HepG2 (cell line): ENCODE data around the gene EFNA4. TPM values are rescaled to one million over a fixed set of nuclear protein-coding genes. Genes with fewer than 3 reads are reported as not detected.
A peak's percentile ranks its signal among the peaks of the same experiment; 100 is the strongest.

Source experiments
- CCDC6 ChIP-seq: sonication (generic); formaldehyde crosslinking; IDR thresholded peaks from 2 replicates; pipeline ENCODE4 v1.8.1; 2022; ENCODE audit warnings: mild to moderate bottlenecking, missing genetic modification reagents, moderate library complexity
- CENPX ChIP-seq: sonication (generic); formaldehyde crosslinking; IDR thresholded peaks from 2 replicates; pipeline ENCODE4 v1.9.0; 2021; ENCODE audit warnings: mild to moderate bottlenecking, missing genetic modification reagents, moderate library complexity
- CHD4 ChIP-seq: fragments of 200-600 bp; sonication (generic); IDR thresholded peaks from 2 replicates; pipeline ENCODE4 v1.7.0; 2017; ENCODE audit warnings: mild to moderate bottlenecking, low read length, borderline replicate concordance
- DR1 ChIP-seq: sonication (generic); formaldehyde crosslinking; IDR thresholded peaks from 2 replicates; pipeline ENCODE4 v1.8.0; 2021; ENCODE audit warnings: mild to moderate bottlenecking, missing genetic modification reagents, inconsistent platforms
- HNF4G ChIP-seq, 2 experiments: sonication (generic) in 1 of 2; formaldehyde crosslinking in 1 of 2; IDR thresholded peaks; 2 replicates each; pipeline versions ENCODE4 v1.4.0 to v1.6.1; 2011 to 2020; ENCODE audit warnings: borderline replicate concordance in 2 of 2, low read depth in 2 of 2, mild to moderate bottlenecking in 2 of 2, low read length in 1 of 2, missing genetic modification reagents in 1 of 2, moderate library complexity in 1 of 2
- NFE2 ChIP-seq: sonication (generic); formaldehyde crosslinking; IDR thresholded peaks from 2 replicates; pipeline ENCODE4 v1.4.0; 2020; ENCODE audit warnings: missing genetic modification reagents
- NFRKB ChIP-seq: fragments of 450-650 bp; IDR thresholded peaks from 2 replicates; pipeline ENCODE4 v1.6.1; 2017
- RFX1 ChIP-seq: fragments of 450-650 bp; IDR thresholded peaks from 2 replicates; pipeline ENCODE4 v1.6.1; 2017
- SALL1 ChIP-seq: sonication (generic); formaldehyde crosslinking; IDR thresholded peaks from 2 replicates; pipeline ENCODE4 v1.8.0; 2022; ENCODE audit warnings: mild to moderate bottlenecking, missing genetic modification reagents
- SOX5 ChIP-seq: IDR thresholded peaks from 2 replicates; pipeline ENCODE4 v1.6.1; 2016; ENCODE audit warnings: borderline replicate concordance
- SP4 ChIP-seq: sonication (generic); formaldehyde crosslinking; IDR thresholded peaks from 2 replicates; pipeline ENCODE4 v1.8.1; 2023; ENCODE audit warnings: mild to moderate bottlenecking, missing genetic modification reagents
- TBP ChIP-seq: sonication (generic); formaldehyde crosslinking; IDR thresholded peaks from 2 replicates; pipeline ENCODE4 v1.5.0; 2020; ENCODE audit warnings: missing genetic modification reagents
- ZFP82 ChIP-seq: sonication (generic); formaldehyde crosslinking; IDR thresholded peaks from 2 replicates; pipeline ENCODE4 v1.5.1; 2020; ENCODE audit warnings: mild to moderate bottlenecking, missing genetic modification reagents, borderline replicate concordance
- ZNF263 ChIP-seq: sonication (generic); formaldehyde crosslinking; IDR thresholded peaks from 2 replicates; pipeline ENCODE4 v1.4.0; 2020; ENCODE audit warnings: missing genetic modification reagents
- ZNF746 ChIP-seq: sonication (generic); formaldehyde crosslinking; IDR thresholded peaks from 2 replicates; pipeline ENCODE4 v1.8.0; 2022; ENCODE audit warnings: mild to moderate bottlenecking, missing genetic modification reagents
- ZNF747 ChIP-seq: sonication (generic); formaldehyde crosslinking; IDR thresholded peaks from 2 replicates; pipeline ENCODE4 v1.8.1; 2023; ENCODE audit warnings: missing genetic modification reagents, mild to moderate bottlenecking, borderline replicate concordance
- polyA plus RNA-seq, 8 experiments: library from polyadenylated mRNA; depleted of rRNA in 3 of 8; stranded (reverse) in 7 of 8; unstranded in 1 of 8; fragments of >200 nt; fragmentation: Illumina TruSeq in 4 of 8; extraction: Trizol in 4 of 8; gene quantifications; 2 replicates each; pipeline versions ENCODE4 v1.2.1 to v1.2.3, GENCODE V29; 2011 to 2016; ENCODE audit warnings: low read depth in 4 of 8, missing spikeins in 1 of 8, mixed read lengths in 1 of 8; ENCODE audit not compliant: insufficient read depth in 1 of 8
- total RNA-seq, 5 experiments: library from RNA; depleted of rRNA; stranded (reverse); fragments of >200 nt; fragmentation: Illumina TruSeq; extraction: Trizol; gene quantifications; 2 replicates each; pipeline ENCODE4 v1.2.3, GENCODE V29; 2016; ENCODE audit warnings: low read depth in 1 of 5
- TF ChIP-seq, protein P1 (sequence below), 2 experiments: sonication (generic) in 1 of 2; formaldehyde crosslinking in 1 of 2; IDR thresholded peaks; 2 replicates each; pipeline versions ENCODE4 v1.4.0 to v1.6.1; 2018 to 2020; ENCODE audit warnings: missing genetic modification reagents in 2 of 2, borderline replicate concordance in 1 of 2, low read depth in 1 of 2, mild to moderate bottlenecking in 1 of 2, missing biosample characterization in 1 of 2
- TF ChIP-seq, protein P2 (sequence below), 2 experiments: IDR thresholded peaks; 2 replicates each; pipeline ENCODE4 v1.6.1; 2011 to 2012; ENCODE audit warnings: low read length in 2 of 2, borderline replicate concordance in 1 of 2, low read depth in 1 of 2, mild to moderate bottlenecking in 1 of 2, moderate library complexity in 1 of 2
- TF ChIP-seq, protein P3 (sequence below): sonication (generic); formaldehyde crosslinking; IDR thresholded peaks from 2 replicates; pipeline ENCODE4 v1.5.1; 2020; ENCODE audit warnings: missing genetic modification reagents, mild to moderate bottlenecking, borderline replicate concordance
- TF ChIP-seq, protein P4 (sequence below): sonication (generic); formaldehyde crosslinking; IDR thresholded peaks from 2 replicates; pipeline ENCODE4 v1.4.0; 2020; ENCODE audit warnings: missing genetic modification reagents, borderline replicate concordance

The EFNA4 gene
- total and polyA plus RNA-seq, 2 of the 13 experiments (the other 11 are each of a cell fraction or from before 2014, with no cell fraction given), result 12.0 to 17.2 TPM

DNA sequence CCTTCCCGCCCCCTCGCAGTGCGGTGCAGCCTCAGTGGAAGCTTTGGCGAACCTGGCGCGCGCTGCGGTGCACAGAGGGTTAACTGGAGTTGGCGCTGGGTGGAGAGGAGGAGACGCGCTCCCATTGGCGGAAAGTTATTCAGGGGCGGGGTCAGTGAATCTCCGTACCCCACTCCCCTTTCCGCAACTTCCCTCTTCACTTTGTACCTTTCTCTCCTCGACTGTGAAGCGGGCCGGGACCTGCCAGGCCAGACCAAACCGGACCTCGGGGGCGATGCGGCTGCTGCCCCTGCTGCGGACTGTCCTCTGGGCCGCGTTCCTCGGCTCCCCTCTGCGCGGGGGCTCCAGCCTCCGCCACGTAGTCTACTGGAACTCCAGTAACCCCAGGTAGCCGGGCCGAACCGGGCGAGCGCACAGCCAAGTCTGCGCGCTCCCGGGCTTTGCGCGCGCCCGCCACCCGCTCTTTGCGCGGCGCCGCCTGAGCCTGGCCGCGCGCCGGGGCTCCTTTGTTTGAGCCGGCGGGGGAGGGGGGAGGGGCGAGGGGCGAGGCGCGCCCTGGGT lies at the start of gene EFNA4 (continued):
- TF ChIP-seq, protein P1, sequence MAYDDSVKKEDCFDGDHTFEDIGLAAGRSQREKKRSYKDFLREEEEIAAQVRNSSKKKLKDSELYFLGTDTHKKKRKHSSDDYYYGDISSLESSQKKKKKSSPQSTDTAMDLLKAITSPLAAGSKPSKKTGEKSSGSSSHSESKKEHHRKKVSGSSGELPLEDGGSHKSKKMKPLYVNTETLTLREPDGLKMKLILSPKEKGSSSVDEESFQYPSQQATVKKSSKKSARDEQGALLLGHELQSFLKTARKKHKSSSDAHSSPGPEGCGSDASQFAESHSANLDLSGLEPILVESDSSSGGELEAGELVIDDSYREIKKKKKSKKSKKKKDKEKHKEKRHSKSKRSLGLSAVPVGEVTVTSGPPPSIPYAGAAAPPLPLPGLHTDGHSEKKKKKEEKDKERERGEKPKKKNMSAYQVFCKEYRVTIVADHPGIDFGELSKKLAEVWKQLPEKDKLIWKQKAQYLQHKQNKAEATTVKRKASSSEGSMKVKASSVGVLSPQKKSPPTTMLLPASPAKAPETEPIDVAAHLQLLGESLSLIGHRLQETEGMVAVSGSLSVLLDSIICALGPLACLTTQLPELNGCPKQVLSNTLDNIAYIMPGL (CRISPR knock-in tag; IDR thresholded peaks at IDR 0.05; ENCODE audit: borderline replicate concordance in 1 of 2, low read depth in 1 of 2), result peak; percentile 28 to 33; a peak in 3 of 4 replicates
- no peak for TF ChIP-seq NFRKB
- TF ChIP-seq DR1 (CRISPR knock-in tag), result 0 out of 2 replicates have a peak, but pooled peaks have one; percentile 43
- TF ChIP-seq HNF4G (IDR thresholded peaks at IDR 0.05; ENCODE audit: borderline replicate concordance, low read depth, low read length), result no peak; the same call in 1 of the 2 replicates
- 0 out of 2 replicates have a peak, but pooled peaks have one; percentile 33 for TF ChIP-seq HNF4G (CRISPR knock-in tag; IDR thresholded peaks at IDR 0.05; ENCODE audit: borderline replicate concordance, low read depth)
- TF ChIP-seq ZNF746 (CRISPR knock-in tag), result 0 out of 2 replicates have a peak, but pooled peaks have one; percentile 45
- TF ChIP-seq ZNF747, result 0 out of 2 replicates have a peak, but pooled peaks have one; percentile 30
- TF ChIP-seq SP4, result peak; percentile 67
- TF ChIP-seq, protein P2, sequence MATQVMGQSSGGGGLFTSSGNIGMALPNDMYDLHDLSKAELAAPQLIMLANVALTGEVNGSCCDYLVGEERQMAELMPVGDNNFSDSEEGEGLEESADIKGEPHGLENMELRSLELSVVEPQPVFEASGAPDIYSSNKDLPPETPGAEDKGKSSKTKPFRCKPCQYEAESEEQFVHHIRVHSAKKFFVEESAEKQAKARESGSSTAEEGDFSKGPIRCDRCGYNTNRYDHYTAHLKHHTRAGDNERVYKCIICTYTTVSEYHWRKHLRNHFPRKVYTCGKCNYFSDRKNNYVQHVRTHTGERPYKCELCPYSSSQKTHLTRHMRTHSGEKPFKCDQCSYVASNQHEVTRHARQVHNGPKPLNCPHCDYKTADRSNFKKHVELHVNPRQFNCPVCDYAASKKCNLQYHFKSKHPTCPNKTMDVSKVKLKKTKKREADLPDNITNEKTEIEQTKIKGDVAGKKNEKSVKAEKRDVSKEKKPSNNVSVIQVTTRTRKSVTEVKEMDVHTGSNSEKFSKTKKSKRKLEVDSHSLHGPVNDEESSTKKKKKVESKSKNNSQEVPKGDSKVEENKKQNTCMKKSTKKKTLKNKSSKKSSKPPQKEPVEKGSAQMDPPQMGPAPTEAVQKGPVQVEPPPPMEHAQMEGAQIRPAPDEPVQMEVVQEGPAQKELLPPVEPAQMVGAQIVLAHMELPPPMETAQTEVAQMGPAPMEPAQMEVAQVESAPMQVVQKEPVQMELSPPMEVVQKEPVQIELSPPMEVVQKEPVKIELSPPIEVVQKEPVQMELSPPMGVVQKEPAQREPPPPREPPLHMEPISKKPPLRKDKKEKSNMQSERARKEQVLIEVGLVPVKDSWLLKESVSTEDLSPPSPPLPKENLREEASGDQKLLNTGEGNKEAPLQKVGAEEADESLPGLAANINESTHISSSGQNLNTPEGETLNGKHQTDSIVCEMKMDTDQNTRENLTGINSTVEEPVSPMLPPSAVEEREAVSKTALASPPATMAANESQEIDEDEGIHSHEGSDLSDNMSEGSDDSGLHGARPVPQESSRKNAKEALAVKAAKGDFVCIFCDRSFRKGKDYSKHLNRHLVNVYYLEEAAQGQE (IDR thresholded peaks at IDR 0.05; ENCODE audit: borderline replicate concordance in 1 of 2, low read depth in 1 of 2, low read length in 2 of 2), result no peak
- TF ChIP-seq CCDC6 (CRISPR knock-in tag), result no peak; the same call in 1 of the 2 replicates
- TF ChIP-seq SOX5 (CRISPR knock-in tag), result 0 out of 2 replicates have a peak, but pooled peaks have one; percentile 11
- no peak for TF ChIP-seq ZFP82 (CRISPR knock-in tag)
- no peak for TF ChIP-seq RFX1
- no peak for TF ChIP-seq ZNF263 (CRISPR knock-in tag)
- TF ChIP-seq CHD4, result no peak
- TF ChIP-seq TBP (CRISPR knock-in tag), result no peak
- TF ChIP-seq SALL1, result peak; percentile 73
- TF ChIP-seq NFE2 (CRISPR knock-in tag), result no peak
- TF ChIP-seq, protein P3, sequence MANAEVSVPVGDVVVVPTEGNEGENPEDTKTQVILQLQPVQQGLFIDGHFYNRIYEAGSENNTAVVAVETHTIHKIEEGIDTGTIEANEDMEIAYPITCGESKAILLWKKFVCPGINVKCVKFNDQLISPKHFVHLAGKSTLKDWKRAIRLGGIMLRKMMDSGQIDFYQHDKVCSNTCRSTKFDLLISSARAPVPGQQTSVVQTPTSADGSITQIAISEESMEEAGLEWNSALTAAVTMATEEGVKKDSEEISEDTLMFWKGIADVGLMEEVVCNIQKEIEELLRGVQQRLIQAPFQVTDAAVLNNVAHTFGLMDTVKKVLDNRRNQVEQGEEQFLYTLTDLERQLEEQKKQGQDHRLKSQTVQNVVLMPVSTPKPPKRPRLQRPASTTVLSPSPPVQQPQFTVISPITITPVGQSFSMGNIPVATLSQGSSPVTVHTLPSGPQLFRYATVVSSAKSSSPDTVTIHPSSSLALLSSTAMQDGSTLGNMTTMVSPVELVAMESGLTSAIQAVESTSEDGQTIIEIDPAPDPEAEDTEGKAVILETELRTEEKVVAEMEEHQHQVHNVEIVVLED, result 0 out of 2 replicates have a peak, but pooled peaks have one; percentile 30
- TF ChIP-seq, protein P4, sequence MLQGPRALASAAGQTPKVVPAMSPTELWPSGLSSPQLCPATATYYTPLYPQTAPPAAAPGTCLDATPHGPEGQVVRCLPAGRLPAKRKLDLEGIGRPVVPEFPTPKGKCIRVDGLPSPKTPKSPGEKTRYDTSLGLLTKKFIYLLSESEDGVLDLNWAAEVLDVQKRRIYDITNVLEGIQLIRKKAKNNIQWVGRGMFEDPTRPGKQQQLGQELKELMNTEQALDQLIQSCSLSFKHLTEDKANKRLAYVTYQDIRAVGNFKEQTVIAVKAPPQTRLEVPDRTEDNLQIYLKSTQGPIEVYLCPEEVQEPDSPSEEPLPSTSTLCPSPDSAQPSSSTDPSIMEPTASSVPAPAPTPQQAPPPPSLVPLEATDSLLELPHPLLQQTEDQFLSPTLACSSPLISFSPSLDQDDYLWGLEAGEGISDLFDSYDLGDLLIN (CRISPR knock-in tag), result no peak
- TF ChIP-seq CENPX, result no peak
